ENCODE results near the gene IRF7. TPM values are rescaled to one million over a fixed set of nuclear protein-coding genes. Genes with fewer than 3 reads are reported as not detected.

IRF7 gene
- polyA plus RNA-seq, 1 of the 3 experiments (the other 2 are of a cell fraction): 6.3 TPM

DNA sequence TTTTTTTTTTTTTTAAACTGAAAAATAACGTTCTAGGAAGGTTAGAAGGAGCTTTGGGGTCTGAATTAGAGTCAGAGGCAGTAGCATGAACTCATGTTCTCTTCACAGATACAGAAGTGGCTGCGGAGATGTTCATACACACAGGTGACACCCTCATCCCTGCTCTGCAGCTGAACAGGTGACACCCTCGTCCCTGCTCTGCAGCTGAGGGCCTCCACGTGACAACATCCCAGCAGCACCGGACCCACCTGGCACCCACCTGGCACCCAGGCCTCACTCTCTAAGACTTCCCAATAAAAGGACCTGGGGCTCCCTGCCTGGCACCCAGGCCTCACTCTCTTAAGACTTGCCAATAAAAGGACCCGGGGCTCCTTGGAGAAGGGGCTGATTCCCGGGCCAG is 41.1 kb upstream of the IRF7 start:
- CTCF ChIA-PET: interaction anchor here (1.3 to 13.1 kb wide), 2 partner anchors 68 to 102 kb away, joined by 3 to 150 read pairs; no protein-coding TSS in a partner anchor
- Histone ChIP-seq H3K27me3 (ENCODE audit: insufficient read depth) (no peaks in the 10 kb centered on the region), H3K9me2 (no peaks in the 10 kb centered on the region), H3K9ac (no peak overlapping the region), H3K79me2 (ENCODE audit: insufficient read depth) (no peaks in the 10 kb centered on the region), H4K20me1 (ENCODE audit: insufficient read depth) (no peaks in the 10 kb centered on the region), H3K4me1 (ENCODE audit: control insufficient read depth in 1 of 2, insufficient read depth in 2 of 2, low read depth in 1 of 2, low read length in 1 of 2) (no peaks in the 10 kb centered on the region), H3K4me3 (ENCODE audit: low read depth in 2 of 2, low read length in 1 of 2) (no peak overlapping the region), H3K27ac (ENCODE audit: low read depth in 2 of 2, low read length in 1 of 2) (no peak overlapping the region), H3F3A (replicated peaks; ENCODE audit: insufficient read depth) (no peaks in the 10 kb centered on the region), H2AFZ (ENCODE audit: low read depth) (no peak overlapping the region), H3K9me3 (no peaks in the 10 kb centered on the region), H3K4me2 (no peak overlapping the region), H3K36me3 (replicated peaks in 1 of 2; ENCODE audit: control insufficient read depth in 1 of 2, insufficient read depth in 2 of 2, low read length in 1 of 2) (peaks cover 0 to 33% of the 10 kb centered on the region in 2 experiments)
- no peak for DNase-seq
- POLR2A ChIA-PET: no interaction called here
- WGBS (ENCODE audit: low lambda C conversion rate): 97% methylated on average over 5 of the region's 7 CpGs
- TF ChIP-seq MXI1 (IDR thresholded peaks at IDR 0.05; ENCODE audit: low read depth, low read length) (no peak), NFIC (IDR thresholded peaks at IDR 0.05; ENCODE audit: borderline replicate concordance) (no peak), TEAD4 (IDR thresholded peaks at IDR 0.05; ENCODE audit: borderline replicate concordance, insufficient read depth) (no peak), GABPA (IDR thresholded peaks at IDR 0.05; ENCODE audit: low read depth) (no peak), USF1 (IDR thresholded peaks at IDR 0.05; ENCODE audit: borderline replicate concordance, low read depth) (no peak), ELF1 (IDR thresholded peaks at IDR 0.05) (no peak), YY1 (IDR thresholded peaks at IDR 0.05; ENCODE audit: low read depth) (no peak), GATA2 (CRISPR knock-in tag; IDR thresholded peaks at IDR 0.05) (no peak), TAF1 (IDR thresholded peaks at IDR 0.05; ENCODE audit: borderline replicate concordance, low read depth, low read length) (no peak)
- TF ChIP-seq, protein P1, sequence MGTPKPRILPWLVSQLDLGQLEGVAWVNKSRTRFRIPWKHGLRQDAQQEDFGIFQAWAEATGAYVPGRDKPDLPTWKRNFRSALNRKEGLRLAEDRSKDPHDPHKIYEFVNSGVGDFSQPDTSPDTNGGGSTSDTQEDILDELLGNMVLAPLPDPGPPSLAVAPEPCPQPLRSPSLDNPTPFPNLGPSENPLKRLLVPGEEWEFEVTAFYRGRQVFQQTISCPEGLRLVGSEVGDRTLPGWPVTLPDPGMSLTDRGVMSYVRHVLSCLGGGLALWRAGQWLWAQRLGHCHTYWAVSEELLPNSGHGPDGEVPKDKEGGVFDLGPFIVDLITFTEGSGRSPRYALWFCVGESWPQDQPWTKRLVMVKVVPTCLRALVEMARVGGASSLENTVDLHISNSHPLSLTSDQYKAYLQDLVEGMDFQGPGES (IDR thresholded peaks at IDR 0.05; ENCODE audit: low read depth, low read length): no peak

- Histone ChIP-seq H3K79me2 (ENCODE audit: insufficient read depth) (no peaks in the 10 kb centered on the region), H2AFZ (ENCODE audit: low read depth) (no peak overlapping the region), H3K27ac (ENCODE audit: low read depth in 2 of 2, low read length in 1 of 2) (no peak overlapping the region), H3K9ac (no peak overlapping the region), H3F3A (replicated peaks; ENCODE audit: insufficient read depth) (no peaks in the 10 kb centered on the region), H3K27me3 (ENCODE audit: insufficient read depth) (no peaks in the 10 kb centered on the region), H3K4me1 (ENCODE audit: control insufficient read depth in 1 of 2, insufficient read depth in 2 of 2, low read depth in 1 of 2, low read length in 1 of 2) (no peaks in the 10 kb centered on the region), H3K9me3 (no peaks in the 10 kb centered on the region), H3K9me2 (no peaks in the 10 kb centered on the region), H3K4me2 (no peak overlapping the region), H4K20me1 (ENCODE audit: insufficient read depth) (no peaks in the 10 kb centered on the region), H3K4me3 (ENCODE audit: low read depth in 2 of 2, low read length in 1 of 2) (no peak overlapping the region), H3K36me3 (replicated peaks in 1 of 2; ENCODE audit: control insufficient read depth in 1 of 2, insufficient read depth in 2 of 2, low read length in 1 of 2) (peaks cover 0 to 33% of the 10 kb centered on the region in 2 experiments)
- DNase-seq: no peak
- TF ChIP-seq CTCF (IDR thresholded peaks at IDR 0.05): no peak
- TF ChIP-seq EZH2phosphoT487 (IDR thresholded peaks at IDR 0.05; ENCODE audit: borderline replicate concordance, low read depth): no peak
- no peak for TF ChIP-seq FOXJ3 (CRISPR knock-in tag; IDR thresholded peaks at IDR 0.05)
- TF ChIP-seq GATA2 (CRISPR knock-in tag; IDR thresholded peaks at IDR 0.05): no peak
- TF ChIP-seq USF1 (IDR thresholded peaks at IDR 0.05; ENCODE audit: borderline replicate concordance, low read depth): no peak
- no peak for TF ChIP-seq MXI1 (IDR thresholded peaks at IDR 0.05; ENCODE audit: low read depth, low read length)
- TF ChIP-seq TAF1 (IDR thresholded peaks at IDR 0.05; ENCODE audit: borderline replicate concordance, low read depth, low read length): no peak
- POLR2A ChIA-PET: no interaction called here
- WGBS (ENCODE audit: low lambda C conversion rate): 91% methylated on average over 11 of the region's 14 CpGs
- CTCF ChIA-PET: interaction anchor here (1.3 to 13.1 kb wide), 2 partner anchors 69 to 102 kb away, joined by 3 to 150 read pairs; no protein-coding TSS in a partner anchor
Observed at GRCh38 chr11:656426-656825, 40.7 kb upstream of the IRF7 start.

Data from SK-N-SH (cell line).